Keratinocyte (primary cell): ENCODE results near the gene HIGD1C.
"Not testable (repeated sequence)": the region's sequence is repeated elsewhere in the genome, so short reads cannot be mapped to it uniquely, and the experiment has no call there.

Source experiments
- EZH2 ChIP-seq: IDR thresholded peaks from one replicate; pipeline ENCODE4 v1.6.1; 2012; ENCODE audit warnings: inconsistent platforms, mild to moderate bottlenecking, low read length, moderate library complexity
- TF ChIP-seq, protein P1 (sequence below), 3 experiments: IDR thresholded peaks in 1 of 3; conservative IDR thresholded peaks in 1 of 3; optimal IDR thresholded peaks in 1 of 3; 2 replicates in 2 of 3; 3 replicates in 1 of 3; pipeline versions ENCODE3 to v1.5.1; 2011; ENCODE audit warnings: low read length in 3 of 3, mild to moderate bottlenecking in 3 of 3, moderate library complexity in 2 of 3, control low read depth in 1 of 3, inconsistent platforms in 1 of 3; ENCODE audit not compliant: insufficient read depth in 2 of 3; ENCODE audit errors: extremely low read depth in 1 of 3

DNA sequence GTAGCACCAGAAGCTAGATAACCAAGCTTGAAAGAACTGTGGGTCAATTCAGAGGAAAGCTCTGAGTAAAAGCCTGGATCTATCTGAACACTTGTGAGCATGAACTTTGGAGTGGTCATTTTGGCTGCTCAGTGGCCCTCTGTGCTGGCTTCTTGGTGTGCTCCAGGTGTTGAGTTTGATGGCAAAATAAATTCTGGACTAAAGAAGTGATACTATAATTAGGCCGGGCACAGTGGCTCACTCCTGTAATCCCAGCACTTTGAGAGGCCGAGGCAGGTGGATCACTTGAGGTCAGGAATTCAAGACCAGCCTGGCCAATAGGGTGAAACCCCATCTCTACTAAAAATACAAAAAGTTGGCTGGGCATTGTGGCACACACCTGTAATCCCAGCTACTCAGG is 2.4 kb downstream of the HIGD1C start:
- TF ChIP-seq, protein P1, sequence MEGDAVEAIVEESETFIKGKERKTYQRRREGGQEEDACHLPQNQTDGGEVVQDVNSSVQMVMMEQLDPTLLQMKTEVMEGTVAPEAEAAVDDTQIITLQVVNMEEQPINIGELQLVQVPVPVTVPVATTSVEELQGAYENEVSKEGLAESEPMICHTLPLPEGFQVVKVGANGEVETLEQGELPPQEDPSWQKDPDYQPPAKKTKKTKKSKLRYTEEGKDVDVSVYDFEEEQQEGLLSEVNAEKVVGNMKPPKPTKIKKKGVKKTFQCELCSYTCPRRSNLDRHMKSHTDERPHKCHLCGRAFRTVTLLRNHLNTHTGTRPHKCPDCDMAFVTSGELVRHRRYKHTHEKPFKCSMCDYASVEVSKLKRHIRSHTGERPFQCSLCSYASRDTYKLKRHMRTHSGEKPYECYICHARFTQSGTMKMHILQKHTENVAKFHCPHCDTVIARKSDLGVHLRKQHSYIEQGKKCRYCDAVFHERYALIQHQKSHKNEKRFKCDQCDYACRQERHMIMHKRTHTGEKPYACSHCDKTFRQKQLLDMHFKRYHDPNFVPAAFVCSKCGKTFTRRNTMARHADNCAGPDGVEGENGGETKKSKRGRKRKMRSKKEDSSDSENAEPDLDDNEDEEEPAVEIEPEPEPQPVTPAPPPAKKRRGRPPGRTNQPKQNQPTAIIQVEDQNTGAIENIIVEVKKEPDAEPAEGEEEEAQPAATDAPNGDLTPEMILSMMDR (optimal IDR thresholded peaks at IDR 0.05 in 1 of 3, IDR thresholded peaks at IDR 0.05 in 1 of 3, conservative IDR thresholded peaks at IDR 0.05 in 1 of 3; ENCODE audit: extremely low read depth in 1 of 3, insufficient read depth in 2 of 3, low read length in 3 of 3) = not testable (repeated sequence)
- TF ChIP-seq EZH2 = not testable (repeated sequence)
